ENCODE results near the gene SLC7A8. TPM values are rescaled to one million over a fixed set of nuclear protein-coding genes. Genes with fewer than 3 reads are reported as not detected.

The SLC7A8 gene
- total and polyA plus RNA-seq, 8 donors: 1.2 to 102 (median 32.0) TPM

- H3K27ac ChIP-seq: no peak overlapping the region
- 86 to 96% (median 91%) methylated on average over 7 of the region's 7 CpGs for WGBS, 5 donors
- peaks cover 0 to 25% (median 1%) of the 10 kb centered on the region in 4 donors for H3K4me1 ChIP-seq
- TF ChIP-seq POLR2A (IDR thresholded peaks at IDR 0.05): no peak
- TF ChIP-seq CTCF (IDR thresholded peaks at IDR 0.05): no peak
- no peak for TF ChIP-seq POLR2AphosphoS5 (IDR thresholded peaks at IDR 0.05)
- DNase-seq: no peak
- H3K36me3 ChIP-seq: peaks cover 28 to 71% (median 69%) of the 10 kb centered on the region in 4 donors
- H3K9me3 ChIP-seq: no peaks in the 10 kb centered on the region
- H3K27me3 ChIP-seq: no peaks in the 10 kb centered on the region
- intact Hi-C loops (cut with DNase I; ENCODE audit: low total_unique reads): no loop called here
- no peak overlapping the region for H3K4me3 ChIP-seq
Observed at GRCh38 chr14:23128969-23129758, 54.3 kb downstream of the SLC7A8 start.

GRCh38 chr14:23127861-23128260, 55.6 kb downstream of the SLC7A8 start:
- TF ChIP-seq EP300 (IDR thresholded peaks at IDR 0.05) (no peak), CTCF (IDR thresholded peaks at IDR 0.05) (no peak), POLR2A (IDR thresholded peaks at IDR 0.05) (no peak), POLR2AphosphoS5 (IDR thresholded peaks at IDR 0.05) (no peak)
- Histone ChIP-seq H3K36me3 (peaks cover 28 to 68% (median 65%) of the 10 kb centered on the region in 4 donors), H3K9me3 (no peaks in the 10 kb centered on the region), H3K27ac (no peak overlapping the region), H3K27me3 (no peaks in the 10 kb centered on the region), H3K4me1 (peaks cover 0 to 38% (median 8%) of the 10 kb centered on the region in 4 donors), H3K4me3 (no peak overlapping the region)
- DNase-seq: no peak
- 85 to 94% (median 91%) methylated on average over 3 of the region's 3 CpGs for WGBS, 5 donors
- intact Hi-C loops (cut with DNase I; ENCODE audit: low total_unique reads): no loop called here

- no peaks in the 10 kb centered on the region for H3K27me3 ChIP-seq
- H3K36me3 ChIP-seq: peaks cover 28 to 57% (median 55%) of the 10 kb centered on the region in 4 donors
- no peak overlapping the region for H3K4me3 ChIP-seq
- intact Hi-C loops (cut with DNase I; ENCODE audit: low total_unique reads): no loop called here
- 81 to 88% (median 84%) methylated on average over 8 of the region's 8 CpGs for WGBS, 5 donors
- H3K27ac ChIP-seq: peak overlapping the region in 1 of 5 donors; percentile 25
- TF ChIP-seq CTCF (IDR thresholded peaks at IDR 0.05) (no peak), POLR2AphosphoS5 (IDR thresholded peaks at IDR 0.05) (no peak), EP300 (IDR thresholded peaks at IDR 0.05) (no peak), POLR2A (IDR thresholded peaks at IDR 0.05) (no peak)
- no peaks in the 10 kb centered on the region for H3K9me3 ChIP-seq
- no peak for DNase-seq
- peaks cover 0 to 44% (median 12%) of the 10 kb centered on the region in 4 donors for H3K4me1 ChIP-seq
Observed at GRCh38 chr14:23126548-23127278, 56.7 kb downstream of the SLC7A8 start.

GRCh38 chr14:23125933-23126524, 57.4 kb downstream of the SLC7A8 start:
- H3K9me3 ChIP-seq: no peaks in the 10 kb centered on the region
- 64 to 73% (median 66%) methylated on average over 8 to 9 of the region's 9 CpGs for WGBS, 5 donors
- TF ChIP-seq POLR2A (IDR thresholded peaks at IDR 0.05) (no peak), POLR2AphosphoS5 (IDR thresholded peaks at IDR 0.05) (no peak), CTCF (IDR thresholded peaks at IDR 0.05) (no peak), EP300 (IDR thresholded peaks at IDR 0.05) (no peak)
- H3K4me3 ChIP-seq: no peak overlapping the region
- H3K27me3 ChIP-seq: no peaks in the 10 kb centered on the region
- intact Hi-C loops (cut with DNase I; ENCODE audit: low total_unique reads): no loop called here
- peaks cover 25 to 50% (median 48%) of the 10 kb centered on the region in 4 donors for H3K36me3 ChIP-seq
- H3K27ac ChIP-seq: peak overlapping the region in 2 of 5 donors; percentile 19 to 25
- DNase-seq: no peak
- peaks cover 7 to 47% (median 18%) of the 10 kb centered on the region in 4 donors for H3K4me1 ChIP-seq
